Measurements from ENCODE around the gene RHBDL1.

Gene RHBDL1

DNA sequence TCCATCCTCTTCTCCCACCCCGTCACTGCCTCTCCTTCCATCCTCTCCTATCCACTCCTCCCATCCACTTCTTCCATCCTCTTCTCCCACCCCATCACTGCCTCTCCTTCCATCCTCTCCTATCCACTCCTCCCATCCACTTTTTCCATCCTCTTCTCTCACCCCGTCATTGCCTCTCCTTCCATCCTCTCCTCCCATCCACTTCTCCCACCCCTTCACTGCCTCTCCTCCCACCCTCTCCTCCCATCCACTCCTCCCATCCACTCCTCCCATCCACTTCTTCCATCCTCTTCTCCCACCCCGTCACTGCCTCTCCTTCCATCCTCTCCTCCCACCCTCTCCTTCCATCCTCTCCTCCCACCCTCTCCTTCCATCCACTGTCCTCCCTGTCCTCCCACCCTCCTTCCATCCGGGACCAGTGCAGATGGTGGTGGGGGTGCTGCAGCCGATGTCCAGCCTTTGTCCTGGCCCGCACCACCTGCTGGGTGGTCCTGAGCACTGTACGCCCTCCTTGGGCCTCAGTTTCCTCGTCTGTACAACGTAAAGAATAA, 43.6 kb upstream of the RHBDL1 start:
- no peak overlapping the region for H3K4me3 ChIP-seq (ENCODE audit: low read length)
- H3K9ac ChIP-seq (ENCODE audit: low read depth, low read length): no peak overlapping the region
- H3K9me3 ChIP-seq (ENCODE audit: insufficient read depth, low read depth, low read length): no peaks in the 10 kb centered on the region
- peaks cover 12% of the 10 kb centered on the region; the same call in 1 of the 2 replicates for H3K4me1 ChIP-seq (ENCODE audit: insufficient read depth, low read length)
- no peaks in the 10 kb centered on the region for H3K27me3 ChIP-seq (ENCODE audit: insufficient read depth, low read length)
- no peak overlapping the region for H3K27ac ChIP-seq (ENCODE audit: low read length)
- no peaks in the 10 kb centered on the region for H3K36me3 ChIP-seq (ENCODE audit: insufficient read depth, low read depth, low read length)

DNA sequence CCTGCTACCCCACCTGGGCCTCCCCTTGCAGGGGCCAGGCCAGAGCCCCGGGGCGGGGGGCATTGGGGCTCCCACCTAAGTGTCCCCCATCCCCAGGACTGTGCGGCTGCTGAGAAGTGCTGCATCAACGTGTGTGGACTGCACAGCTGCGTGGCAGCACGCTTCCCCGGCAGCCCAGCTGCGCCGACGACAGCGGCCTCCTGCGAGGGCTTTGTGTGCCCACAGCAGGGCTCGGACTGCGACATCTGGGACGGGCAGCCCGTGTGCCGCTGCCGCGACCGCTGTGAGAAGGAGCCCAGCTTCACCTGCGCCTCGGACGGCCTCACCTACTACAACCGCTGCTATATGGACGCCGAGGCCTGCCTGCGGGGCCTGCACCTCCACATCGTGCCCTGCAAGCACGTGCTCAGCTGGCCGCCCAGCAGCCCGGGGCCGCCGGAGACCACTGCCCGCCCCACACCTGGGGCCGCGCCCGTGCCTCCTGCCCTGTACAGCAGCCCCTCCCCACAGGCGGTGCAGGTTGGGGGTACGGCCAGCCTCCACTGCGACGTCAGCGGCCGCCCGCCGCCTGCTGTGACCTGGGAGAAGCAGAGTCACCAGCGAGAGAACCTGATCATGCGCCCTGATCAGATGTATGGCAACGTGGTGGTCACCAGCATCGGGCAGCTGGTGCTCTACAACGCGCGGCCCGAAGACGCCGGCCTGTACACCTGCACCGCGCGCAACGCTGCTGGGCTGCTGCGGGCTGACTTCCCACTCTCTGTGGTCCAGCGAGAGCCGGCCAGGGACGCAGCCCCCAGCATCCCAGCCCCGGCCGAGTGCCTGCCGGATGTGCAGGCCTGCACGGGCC, 42.8 kb upstream of the RHBDL1 start:
- no peaks in the 10 kb centered on the region for H3K27me3 ChIP-seq (ENCODE audit: insufficient read depth, low read length)

GRCh38 chr16:633336-634050, 42.0 kb upstream of the RHBDL1 start:
- Histone ChIP-seq H3K4me1 (ENCODE audit: insufficient read depth, low read length) (peaks cover 12% of the 10 kb centered on the region; the same call in 1 of the 2 replicates), H3K9ac (ENCODE audit: low read depth, low read length) (no peak overlapping the region), H3K27ac (ENCODE audit: low read length) (no peak overlapping the region), H3K27me3 (ENCODE audit: insufficient read depth, low read length) (no peaks in the 10 kb centered on the region), H3K36me3 (ENCODE audit: insufficient read depth, low read depth, low read length) (no peaks in the 10 kb centered on the region), H3K4me3 (ENCODE audit: low read length) (no peak overlapping the region), H3K9me3 (ENCODE audit: insufficient read depth, low read depth, low read length) (no peaks in the 10 kb centered on the region)

More for the DNA sequence above, 42.8 kb upstream of the RHBDL1 start:
- Histone ChIP-seq H3K9me3 (ENCODE audit: insufficient read depth, low read depth, low read length) (no peaks in the 10 kb centered on the region), H3K4me1 (ENCODE audit: insufficient read depth, low read length) (peaks cover 12% of the 10 kb centered on the region; the same call in 1 of the 2 replicates), H3K36me3 (ENCODE audit: insufficient read depth, low read depth, low read length) (no peaks in the 10 kb centered on the region), H3K27ac (ENCODE audit: low read length) (no peak overlapping the region), H3K4me3 (ENCODE audit: low read length) (no peak overlapping the region), H3K9ac (ENCODE audit: low read depth, low read length) (no peak overlapping the region)

DNA sequence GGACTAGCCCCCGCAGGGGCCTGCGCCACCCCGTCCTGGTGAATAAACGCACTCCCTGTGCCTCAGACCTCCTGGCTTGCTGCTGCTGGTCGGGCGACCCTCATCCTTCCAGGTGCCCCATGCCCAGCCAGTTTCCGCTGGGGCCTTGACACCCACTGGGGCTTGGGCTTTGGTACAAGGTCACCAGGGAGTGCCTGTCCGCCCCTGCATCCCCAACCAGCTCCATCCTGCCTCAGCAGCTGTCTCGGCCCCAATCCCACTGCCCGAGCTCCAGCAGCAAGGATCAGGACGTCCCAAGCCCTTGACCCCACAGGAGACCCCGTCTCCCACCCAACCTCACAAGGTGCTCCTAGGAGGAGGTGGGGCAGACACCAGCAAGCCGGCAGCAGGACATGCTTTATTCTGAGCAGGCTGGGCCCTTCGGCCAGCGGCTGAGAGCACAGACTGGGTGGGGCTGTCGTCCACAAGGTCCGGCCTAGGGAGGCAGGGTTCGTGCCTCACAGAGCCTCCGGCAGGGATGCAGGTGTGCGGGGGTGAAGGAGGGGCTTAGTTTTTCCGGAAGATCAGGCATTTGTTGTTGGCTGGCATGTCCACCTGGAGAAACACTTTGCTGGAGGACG, 41.3 kb upstream of the RHBDL1 start:
- Histone ChIP-seq H3K4me1 (ENCODE audit: insufficient read depth, low read length) (peaks cover 10% of the 10 kb centered on the region; the same call in 1 of the 2 replicates), H3K9ac (ENCODE audit: low read depth, low read length) (no peak overlapping the region), H3K4me3 (ENCODE audit: low read length) (no peak overlapping the region), H3K9me3 (ENCODE audit: insufficient read depth, low read depth, low read length) (no peaks in the 10 kb centered on the region), H3K36me3 (ENCODE audit: insufficient read depth, low read depth, low read length) (no peaks in the 10 kb centered on the region), H3K27me3 (ENCODE audit: insufficient read depth, low read length) (no peaks in the 10 kb centered on the region), H3K27ac (ENCODE audit: low read length) (no peak overlapping the region)

GRCh38 chr16:634996-635395, 40.5 kb upstream of the RHBDL1 start:
- Histone ChIP-seq H3K27ac (ENCODE audit: low read length) (no peak overlapping the region), H3K4me1 (ENCODE audit: insufficient read depth, low read length) (peaks cover 5% of the 10 kb centered on the region; the same call in 1 of the 2 replicates), H3K27me3 (ENCODE audit: insufficient read depth, low read length) (no peaks in the 10 kb centered on the region), H3K9me3 (ENCODE audit: insufficient read depth, low read depth, low read length) (no peaks in the 10 kb centered on the region), H3K36me3 (ENCODE audit: insufficient read depth, low read depth, low read length) (no peaks in the 10 kb centered on the region), H3K4me3 (ENCODE audit: low read length) (no peak overlapping the region; the same call in 1 of the 2 replicates), H3K9ac (ENCODE audit: low read depth, low read length) (no peak overlapping the region)

DNA sequence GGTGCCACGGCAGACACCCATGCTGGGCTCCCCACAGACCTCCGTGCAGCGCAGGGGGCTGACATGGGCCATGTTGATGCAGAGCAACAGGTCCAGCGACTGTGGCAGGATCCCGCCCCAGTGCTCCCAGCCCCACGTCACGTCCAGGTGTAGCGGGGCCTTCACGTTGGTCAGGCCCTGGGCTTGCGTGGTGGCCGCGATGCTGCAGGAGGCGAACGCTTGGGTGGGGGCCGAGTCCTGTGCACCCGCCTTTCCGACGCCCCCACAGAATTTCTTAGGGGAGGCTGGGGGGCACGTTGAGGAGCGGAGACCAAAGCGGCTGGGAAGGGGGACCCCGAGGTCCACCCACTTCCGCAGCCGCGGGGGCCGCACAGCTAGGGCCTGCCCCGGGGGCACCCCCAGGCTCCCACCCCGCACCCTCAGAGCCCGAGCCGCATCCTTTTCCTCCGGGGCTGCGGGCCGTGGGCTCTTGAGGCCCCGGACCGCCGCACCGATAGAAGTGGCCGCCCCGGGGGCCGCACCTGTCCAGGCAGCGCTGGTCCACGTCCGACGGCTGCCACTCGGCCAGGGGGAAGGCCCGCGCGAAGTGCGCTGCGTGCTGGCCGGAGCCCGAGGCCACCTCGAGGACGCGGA, 39.8 kb upstream of the RHBDL1 start:
- H3K4me1 ChIP-seq (ENCODE audit: insufficient read depth, low read length): no peaks in the 10 kb centered on the region; the same call in 1 of the 2 replicates
- no peaks in the 10 kb centered on the region for H3K9me3 ChIP-seq (ENCODE audit: insufficient read depth, low read depth, low read length)
- no peaks in the 10 kb centered on the region for H3K27me3 ChIP-seq (ENCODE audit: insufficient read depth, low read length)
- H3K36me3 ChIP-seq (ENCODE audit: insufficient read depth, low read depth, low read length): no peaks in the 10 kb centered on the region
- H3K27ac ChIP-seq (ENCODE audit: low read length): no peak overlapping the region
- peak overlapping the region; percentile 79; the same call in 1 of the 2 replicates for H3K9ac ChIP-seq (ENCODE audit: low read depth, low read length)
- peak overlapping the region; percentile 86 for H3K4me3 ChIP-seq (ENCODE audit: low read length)

DNA sequence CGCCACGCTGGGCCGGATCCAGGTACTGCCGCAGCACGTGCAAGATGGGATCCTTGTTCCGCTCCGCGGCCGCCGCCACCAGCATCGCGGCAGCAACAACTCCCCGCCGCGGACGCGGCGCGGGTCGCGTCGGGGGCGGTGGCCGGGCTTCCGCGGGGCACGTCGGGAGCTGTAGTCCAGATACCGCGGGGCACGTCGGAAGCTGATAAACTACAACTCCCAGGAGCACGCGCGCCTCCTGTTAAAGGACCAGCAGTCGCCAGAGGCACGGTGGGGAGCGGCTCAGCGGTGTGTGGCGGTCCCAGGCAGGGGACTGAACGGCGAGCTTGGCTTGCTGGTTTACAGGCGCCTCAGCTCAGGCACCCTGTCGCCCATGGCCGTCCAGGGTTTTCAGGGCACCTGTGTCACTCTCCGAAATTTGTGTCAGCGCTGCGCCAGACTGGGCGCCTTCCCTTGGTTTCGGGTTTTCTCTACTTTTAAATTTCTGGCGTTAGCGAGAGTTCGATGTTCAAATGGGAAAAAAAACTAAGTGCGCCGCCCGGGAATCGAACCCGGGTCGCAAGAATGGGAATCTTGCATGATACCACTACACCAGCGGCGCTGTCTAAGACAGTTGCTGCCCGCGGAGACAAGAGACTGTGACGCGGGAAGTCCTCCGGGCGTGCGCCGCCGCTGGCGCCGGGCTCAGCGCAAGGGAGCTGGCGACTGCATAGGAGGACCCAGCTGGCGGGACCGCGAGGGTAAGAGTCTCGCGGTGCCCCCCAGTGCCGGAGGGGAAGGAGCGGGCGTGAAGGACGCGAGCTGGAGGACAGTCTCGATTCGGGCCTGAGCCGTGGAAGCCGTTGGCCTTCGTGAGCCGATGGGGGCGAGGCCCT, 39.0 kb upstream of the RHBDL1 start, which contains the start of gene METTL26:
METTL26 (minus strand) TSS at position 100 of the 875 bp plus-strand sequence; CDS start at position 85, 15 bp downstream.
- Histone ChIP-seq H3K36me3 (ENCODE audit: insufficient read depth, low read depth, low read length) (no peaks in the 10 kb centered on the region), H3K9me3 (ENCODE audit: insufficient read depth, low read depth, low read length) (no peaks in the 10 kb centered on the region), H3K4me1 (ENCODE audit: insufficient read depth, low read length) (no peaks in the 10 kb centered on the region; the same call in 1 of the 2 replicates), H3K9ac (ENCODE audit: low read depth, low read length) (peak within 1 kb of the TSS; percentile 79; the same call in 1 of the 2 replicates), H3K27ac (ENCODE audit: low read length) (no peak within 1 kb of the TSS), H3K27me3 (ENCODE audit: insufficient read depth, low read length) (no peaks in the 10 kb centered on the region), H3K4me3 (ENCODE audit: low read length) (peak within 1 kb of the TSS; percentile 86)

GRCh38 chr16:637081-638018, 38.1 kb upstream of the RHBDL1 start:
- Histone ChIP-seq H3K4me1 (ENCODE audit: insufficient read depth, low read length) (no peaks in the 10 kb centered on the region; the same call in 1 of the 2 replicates), H3K27me3 (ENCODE audit: insufficient read depth, low read length) (peaks cover under 1% of the 10 kb centered on the region; the same call in 1 of the 2 replicates), H3K9ac (ENCODE audit: low read depth, low read length) (no peak overlapping the region; the same call in 1 of the 2 replicates), H3K36me3 (ENCODE audit: insufficient read depth, low read depth, low read length) (no peaks in the 10 kb centered on the region), H3K27ac (ENCODE audit: low read length) (no peak overlapping the region), H3K4me3 (ENCODE audit: low read length) (peak overlapping the region; percentile 86; the same call in 1 of the 2 replicates), H3K9me3 (ENCODE audit: insufficient read depth, low read depth, low read length) (no peaks in the 10 kb centered on the region)

GRCh38 chr16:638034-638543, 37.4 kb upstream of the RHBDL1 start:
- no peaks in the 10 kb centered on the region; the same call in 1 of the 2 replicates for H3K4me1 ChIP-seq (ENCODE audit: insufficient read depth, low read length)
- H3K27ac ChIP-seq (ENCODE audit: low read length): no peak overlapping the region
- H3K27me3 ChIP-seq (ENCODE audit: insufficient read depth, low read length): peaks cover 8% of the 10 kb centered on the region
- no peak overlapping the region for H3K4me3 ChIP-seq (ENCODE audit: low read length)
- H3K9ac ChIP-seq (ENCODE audit: low read depth, low read length): no peak overlapping the region; the same call in 1 of the 2 replicates
- H3K36me3 ChIP-seq (ENCODE audit: insufficient read depth, low read depth, low read length): no peaks in the 10 kb centered on the region
- H3K9me3 ChIP-seq (ENCODE audit: insufficient read depth, low read depth, low read length): no peaks in the 10 kb centered on the region

Data from iPS-20b (cell line).